Transverse colon (tissue), 4 donors: ENCODE data around the gene AMBP. TPM values are rescaled to one million over a fixed set of nuclear protein-coding genes. Genes with fewer than 3 reads are reported as not detected.
"Not testable (repeated sequence)": the region's sequence is repeated elsewhere in the genome, so short reads cannot be mapped to it uniquely, and the experiment has no call there.

Experiments used
- DNase-seq: peaks from one replicate; pipeline ENCODE4 v3.0.0-alpha.2; 2019
- H3K27ac ChIP-seq, 4 donors: fragments of 200-600 bp; sonication (generic); 2 replicates each; pipeline ENCODE4 v1.5.1; 2016 to 2018; ENCODE audit warnings: inconsistent platforms in 4 of 4
- H3K27me3 ChIP-seq: fragments of 200-600 bp; sonication (generic); 2 replicates; pipeline ENCODE4 v1.5.1; 2017; ENCODE audit warnings: inconsistent platforms
- H3K36me3 ChIP-seq, 4 donors: fragments of 200-600 bp; sonication (generic); 2 replicates each; pipeline ENCODE4 v1.5.1; 2017 to 2019; ENCODE audit warnings: inconsistent platforms in 4 of 4
- H3K4me1 ChIP-seq, 4 donors: fragments of 200-600 bp; sonication (generic); 2 replicates each; pipeline ENCODE4 v1.5.1; 2017 to 2020; ENCODE audit warnings: inconsistent platforms in 4 of 4
- H3K4me3 ChIP-seq, 4 donors: fragments of 200-600 bp; sonication (generic); 1 replicate in 1 of 4; 2 replicates in 3 of 4; pipeline versions ENCODE4 v1.5.1 to v1.6.1; 2017 to 2019; ENCODE audit warnings: inconsistent platforms in 4 of 4
- H3K9me3 ChIP-seq, 2 donors: fragments of 200-600 bp; sonication (generic); 2 replicates each; pipeline ENCODE4 v1.5.1; 2017 to 2019; ENCODE audit warnings: inconsistent platforms in 2 of 2
- EP300 ChIP-seq: sonication (generic); formaldehyde crosslinking; IDR thresholded peaks from one replicate; pipeline ENCODE4 v1.6.1; 2017; ENCODE audit warnings: antibody characterized with exemption, low read depth
- POLR2A ChIP-seq: fragments of 450-650 bp; IDR thresholded peaks from one replicate; pipeline ENCODE4 v1.6.1; 2016; ENCODE audit warnings: antibody characterized with exemption, mild to moderate bottlenecking, moderate library complexity
- POLR2AphosphoS5 ChIP-seq, 3 donors: sonication (generic); formaldehyde crosslinking; IDR thresholded peaks; one replicate each; pipeline ENCODE4 v1.6.1; 2016; ENCODE audit warnings: antibody characterized with exemption in 3 of 3
- WGBS, 2 donors: methylation state at CpG; one replicate each; pipeline ENCODE4 v1.1.5; 2018; ENCODE audit warnings: low coverage in 1 of 2; 5-methylcytosine and 5-hydroxymethylcytosine counted together
- in situ Hi-C, 4 donors: fragments of 200-750 bp; cut with MboI; loops; one replicate each; pipeline versions ENCODE4 v1.15.0 to v1.15.1; 2017; ENCODE audit warnings: low sequenced_read_pairs in 3 of 4, low pct_ligation_motif_present in 1 of 4, low pct_unique_long_range_greater_than_20kb in 1 of 4
- intact Hi-C: fragments of 100-400 bp; cut with DNase I; formaldehyde crosslinking; loops from one replicate; pipeline ENCODE4 v1.15.1; 2023; ENCODE audit warnings: low total_unique reads
- total RNA-seq, 4 donors: library from RNA; depleted of rRNA; stranded (reverse); fragments of >200 nt; gene quantifications; one replicate each; pipeline ENCODE4 v1.1.0, GENCODE V29; 2016
- TF ChIP-seq, protein P1 (sequence below), 5 experiments: fragments of 200-600 bp in 3 of 5; fragments of 450-650 bp in 2 of 5; sonication (generic) in 3 of 5; IDR thresholded peaks; 1 replicate in 2 of 5; 2 replicates in 3 of 5; pipeline ENCODE4 v1.5.1; 2016 to 2017; ENCODE audit warnings: antibody characterized with exemption in 5 of 5, inconsistent platforms in 3 of 5, mild to moderate bottlenecking in 2 of 5, moderate library complexity in 1 of 5

Gene AMBP
- total RNA-seq, 4 donors from 2014 or later: 0.96 TPM; not detected in 3

DNA sequence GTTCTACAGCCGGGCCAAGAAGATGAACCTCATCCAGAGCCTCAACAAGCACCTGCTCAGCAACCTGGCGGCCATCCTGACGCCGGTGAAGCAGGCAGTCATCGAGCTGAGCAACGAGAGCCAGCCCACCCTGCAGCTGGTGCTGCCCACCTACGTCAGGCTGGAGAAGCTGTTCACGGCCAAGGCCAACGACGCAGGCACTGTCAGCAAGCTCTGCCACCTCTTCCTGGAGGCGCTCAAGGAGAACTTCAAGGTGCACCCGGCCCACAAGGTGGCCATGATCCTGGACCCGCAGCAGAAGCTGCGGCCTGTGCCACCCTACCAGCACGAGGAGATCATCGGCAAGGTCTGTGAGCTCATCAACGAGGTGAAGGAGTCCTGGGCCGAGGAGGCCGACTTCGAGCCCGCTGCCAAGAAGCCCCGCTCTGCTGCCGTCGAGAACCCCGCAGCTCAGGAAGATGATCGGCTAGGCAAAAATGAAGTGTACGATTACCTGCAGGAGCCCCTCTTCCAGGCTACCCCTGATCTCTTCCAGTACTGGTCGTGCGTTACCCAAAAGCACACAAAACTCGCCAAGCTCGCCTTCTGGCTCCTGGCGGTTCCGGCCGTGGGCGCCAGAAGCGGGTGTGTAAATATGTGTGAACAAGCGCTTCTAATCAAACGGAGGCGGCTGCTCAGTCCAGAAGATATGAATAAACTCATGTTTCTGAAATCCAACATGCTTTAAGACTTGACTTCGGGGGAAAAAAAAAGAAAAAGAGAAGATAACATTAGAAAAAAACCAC is 28.5 kb downstream of the AMBP start:
- intact Hi-C loops (no loop called here), in situ Hi-C loops (loop anchor here in 2 of 4 donors (25.0 kb wide), 2 partner anchors 187 to 237 kb away; no protein-coding TSS in a partner anchor)
- no peaks in the 10 kb centered on the region for H3K27me3 ChIP-seq
- H3K27ac ChIP-seq: no peak overlapping the region
- no peaks in the 10 kb centered on the region for H3K9me3 ChIP-seq
- H3K4me1 ChIP-seq: no peaks in the 10 kb centered on the region
- H3K36me3 ChIP-seq: no peaks in the 10 kb centered on the region
- H3K4me3 ChIP-seq: no peak overlapping the region
- TF ChIP-seq, protein P1, sequence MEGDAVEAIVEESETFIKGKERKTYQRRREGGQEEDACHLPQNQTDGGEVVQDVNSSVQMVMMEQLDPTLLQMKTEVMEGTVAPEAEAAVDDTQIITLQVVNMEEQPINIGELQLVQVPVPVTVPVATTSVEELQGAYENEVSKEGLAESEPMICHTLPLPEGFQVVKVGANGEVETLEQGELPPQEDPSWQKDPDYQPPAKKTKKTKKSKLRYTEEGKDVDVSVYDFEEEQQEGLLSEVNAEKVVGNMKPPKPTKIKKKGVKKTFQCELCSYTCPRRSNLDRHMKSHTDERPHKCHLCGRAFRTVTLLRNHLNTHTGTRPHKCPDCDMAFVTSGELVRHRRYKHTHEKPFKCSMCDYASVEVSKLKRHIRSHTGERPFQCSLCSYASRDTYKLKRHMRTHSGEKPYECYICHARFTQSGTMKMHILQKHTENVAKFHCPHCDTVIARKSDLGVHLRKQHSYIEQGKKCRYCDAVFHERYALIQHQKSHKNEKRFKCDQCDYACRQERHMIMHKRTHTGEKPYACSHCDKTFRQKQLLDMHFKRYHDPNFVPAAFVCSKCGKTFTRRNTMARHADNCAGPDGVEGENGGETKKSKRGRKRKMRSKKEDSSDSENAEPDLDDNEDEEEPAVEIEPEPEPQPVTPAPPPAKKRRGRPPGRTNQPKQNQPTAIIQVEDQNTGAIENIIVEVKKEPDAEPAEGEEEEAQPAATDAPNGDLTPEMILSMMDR (IDR thresholded peaks at IDR 0.05): no peak
- TF ChIP-seq POLR2AphosphoS5 (IDR thresholded peaks at IDR 0.05) (no peak), EP300 (no peak), POLR2A (no peak)
- DNase-seq: no peak
- 88 to 92% methylated on average over 4 to 31 of the region's 40 CpGs for WGBS, 2 donors

DNA sequence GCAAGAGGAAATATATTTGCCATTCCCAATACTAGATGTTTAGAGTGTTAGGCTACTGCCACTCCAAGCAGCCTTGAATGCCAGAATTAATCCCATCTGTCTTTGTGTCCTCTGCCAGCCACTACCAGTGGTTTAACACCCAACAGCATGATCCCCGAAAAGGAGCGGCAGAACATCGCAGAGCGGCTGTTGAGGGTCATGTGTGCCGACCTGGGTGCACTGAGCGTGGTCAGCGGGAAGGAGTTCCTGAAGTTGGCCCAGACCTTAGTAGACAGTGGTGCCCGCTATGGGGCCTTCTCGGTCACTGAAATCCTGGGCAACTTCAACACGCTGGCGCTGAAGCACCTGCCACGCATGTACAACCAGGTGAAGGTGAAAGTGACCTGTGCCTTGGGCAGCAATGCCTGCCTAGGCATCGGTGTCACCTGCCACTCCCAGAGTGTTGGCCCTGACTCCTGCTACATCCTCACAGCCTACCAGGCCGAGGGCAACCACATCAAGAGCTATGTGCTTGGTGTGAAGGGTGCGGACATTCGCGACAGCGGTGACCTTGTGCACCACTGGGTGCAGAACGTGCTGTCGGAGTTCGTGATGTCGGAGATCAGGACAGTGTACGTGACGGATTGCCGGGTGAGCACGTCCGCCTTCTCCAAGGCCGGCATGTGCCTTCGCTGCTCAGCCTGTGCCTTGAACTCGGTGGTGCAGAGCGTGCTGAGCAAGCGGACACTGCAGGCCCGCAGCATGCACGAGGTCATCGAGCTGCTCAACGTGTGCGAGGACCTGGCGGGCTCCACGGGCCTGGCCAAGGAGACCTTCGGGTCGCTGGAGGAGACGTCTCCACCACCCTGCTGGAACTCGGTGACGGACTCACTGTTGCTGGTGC is 29.3 kb downstream of the AMBP start:
- Histone ChIP-seq H3K9me3 (no peaks in the 10 kb centered on the region), H3K36me3 (no peaks in the 10 kb centered on the region), H3K4me1 (no peaks in the 10 kb centered on the region), H3K27ac (no peak overlapping the region), H3K27me3 (no peaks in the 10 kb centered on the region), H3K4me3 (no peak overlapping the region)
- TF ChIP-seq POLR2A: no peak
- no peak for DNase-seq
- intact Hi-C loops: no loop called here
- 95% methylated on average over 44 of the region's 44 CpGs; no CpG with 5 or more reads in 1 of the 2 donors for WGBS, 2 donors
- in situ Hi-C loops: loop anchor here in 2 of 4 donors (25.0 kb wide), 2 partner anchors 186 to 236 kb away; no protein-coding TSS in a partner anchor

DNA sequence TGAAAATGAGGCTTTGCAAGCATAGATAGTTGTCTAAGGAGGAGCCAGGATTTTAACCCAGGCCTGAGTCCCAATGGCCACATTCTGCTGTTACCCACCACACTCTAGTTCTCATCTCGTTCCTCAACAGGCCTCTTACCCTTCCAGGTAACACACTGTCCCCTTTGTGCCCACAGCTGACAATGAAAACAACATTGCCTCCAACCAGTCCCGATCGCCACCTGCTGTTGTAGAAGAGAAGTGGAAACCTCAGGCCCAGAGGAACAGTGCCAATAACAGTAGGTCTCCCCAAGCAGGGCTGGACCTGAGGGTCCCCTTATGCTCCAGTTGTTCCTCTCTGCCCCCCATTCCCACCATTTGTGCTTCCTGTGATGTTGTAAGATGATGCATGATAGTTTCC is 30.4 kb downstream of the AMBP start:
- Histone ChIP-seq H3K27ac (no peak overlapping the region), H3K4me3 (no peak overlapping the region), H3K9me3 (no peaks in the 10 kb centered on the region), H3K27me3 (no peaks in the 10 kb centered on the region), H3K4me1 (no peaks in the 10 kb centered on the region), H3K36me3 (no peaks in the 10 kb centered on the region)
- in situ Hi-C loops: loop anchor here in 2 of 4 donors (25.0 kb wide), 2 partner anchors 185 to 235 kb away; no protein-coding TSS in a partner anchor
- no peak for TF ChIP-seq POLR2AphosphoS5 (IDR thresholded peaks at IDR 0.05)
- TF ChIP-seq, protein P1 (IDR thresholded peaks at IDR 0.05): peak; percentile 18 to 66 (median 47)
- WGBS, 2 donors: 55 to 80% methylated on average over 1 to 3 of the region's 3 CpGs
- intact Hi-C loops: no loop called here
- no peak for DNase-seq

DNA sequence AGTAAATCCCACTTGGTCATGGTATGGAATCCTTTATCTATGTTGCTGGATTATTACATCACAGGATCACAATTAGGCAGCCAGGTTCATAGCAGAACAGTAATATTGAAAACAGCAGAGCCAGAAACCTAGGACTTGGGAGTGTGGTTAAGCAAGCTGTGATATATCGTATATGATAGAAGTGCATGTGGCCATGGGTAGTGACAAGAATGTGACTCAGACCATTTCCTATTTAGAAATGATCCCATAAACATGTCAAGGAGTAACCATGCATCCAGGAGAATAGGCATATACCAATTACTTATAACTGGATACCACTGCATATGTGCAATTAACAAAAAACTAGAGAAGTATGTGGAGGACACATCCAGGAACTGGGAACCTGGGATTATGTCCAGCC is 31.2 kb downstream of the AMBP start:
- no peak for TF ChIP-seq POLR2A
- no peaks in the 10 kb centered on the region for H3K36me3 ChIP-seq
- H3K27ac ChIP-seq: no peak overlapping the region
- WGBS, 2 donors: 80 to 84% methylated on average over 1 of the region's 1 CpG
- in situ Hi-C loops: loop anchor here in 2 of 4 donors (25.0 kb wide), 2 partner anchors 185 to 235 kb away; no protein-coding TSS in a partner anchor
- intact Hi-C loops: no loop called here
- H3K4me1 ChIP-seq: no peaks in the 10 kb centered on the region
- DNase-seq: no peak
- H3K4me3 ChIP-seq: no peak overlapping the region
- H3K9me3 ChIP-seq: no peaks in the 10 kb centered on the region
- no peaks in the 10 kb centered on the region for H3K27me3 ChIP-seq

DNA sequence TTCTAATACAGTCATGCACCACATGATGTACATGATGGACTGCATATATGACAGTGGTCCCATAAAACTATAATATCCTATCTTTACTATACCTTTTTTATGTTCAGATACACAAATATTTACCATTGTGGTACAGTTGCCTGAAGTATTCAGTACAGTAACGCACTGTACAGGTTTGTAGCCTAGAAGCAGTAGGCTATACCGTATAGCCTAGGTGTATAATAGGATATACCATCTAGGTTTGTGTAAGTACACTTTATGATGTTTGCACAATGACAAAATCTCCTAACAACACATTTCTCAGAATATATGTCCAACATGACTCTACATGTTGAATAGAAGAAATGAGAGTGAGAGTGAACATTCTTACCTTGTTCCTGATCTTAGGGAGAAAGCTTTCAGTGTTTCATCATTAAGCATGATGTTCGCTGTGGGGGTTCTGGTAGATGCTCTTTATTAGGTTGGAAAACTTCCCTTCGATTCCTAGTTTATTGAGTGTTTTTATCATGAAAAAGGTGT is 31.8 kb downstream of the AMBP start:
- H3K27me3 ChIP-seq: no peaks in the 10 kb centered on the region
- in situ Hi-C loops: loop anchor here in 2 of 4 donors (25.0 kb wide), 2 partner anchors 184 to 234 kb away; no protein-coding TSS in a partner anchor
- no peaks in the 10 kb centered on the region for H3K36me3 ChIP-seq

DNA sequence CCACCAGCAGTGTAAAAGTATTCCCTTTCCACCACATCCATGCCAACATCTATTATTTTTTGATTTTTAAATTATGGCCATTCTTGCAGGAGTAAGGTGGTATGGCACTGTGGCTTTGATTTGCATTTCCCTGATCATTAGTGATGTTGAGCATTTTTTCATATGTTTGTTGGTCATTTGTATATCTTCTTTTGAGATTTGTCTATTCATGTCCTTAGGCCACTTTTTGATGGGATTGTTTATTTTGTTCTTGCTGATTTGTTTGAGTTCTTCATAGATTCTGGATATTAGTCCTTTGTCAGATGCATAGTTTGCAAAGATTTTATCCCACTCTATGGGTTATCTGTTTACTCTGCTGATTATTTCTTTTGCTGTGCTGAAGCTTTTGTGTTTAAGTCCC is 34.4 kb downstream of the AMBP start:
- H3K9me3 ChIP-seq, H3K4me3 ChIP-seq, H3K27me3 ChIP-seq, DNase-seq, intact Hi-C loops, H3K36me3 ChIP-seq, H3K4me1 ChIP-seq, H3K27ac ChIP-seq: not testable (repeated sequence)
- in situ Hi-C loops: loop anchor here in 2 of 4 donors (25.0 kb wide), 2 partner anchors 181 to 231 kb away; no protein-coding TSS in a partner anchor

More for the DNA sequence above, 31.8 kb downstream of the AMBP start:
- WGBS, 2 donors: 82 to 87% methylated on average over 3 to 4 of the region's 4 CpGs
- DNase-seq: no peak
- Histone ChIP-seq H3K4me3 (no peak overlapping the region), H3K9me3 (no peaks in the 10 kb centered on the region), H3K4me1 (no peaks in the 10 kb centered on the region), H3K27ac (no peak overlapping the region)
- TF ChIP-seq, protein P1 (IDR thresholded peaks at IDR 0.05): no peak
- TF ChIP-seq EP300 (no peak), POLR2A (no peak), POLR2AphosphoS5 (IDR thresholded peaks at IDR 0.05) (no peak)
- intact Hi-C loops: no loop called here
